GM18499 (cell line): ENCODE measurements around the gene PDXK.

ENCODE experiments used
- ATAC-seq: cut with Tn5 transposase; IDR thresholded peaks from one replicate; pipeline ENCODE4 v1.9.1; 2021; ENCODE audit warnings: moderate number of reproducible peaks; ENCODE audit not compliant: insufficient read depth, unreplicated experiment

PDXK gene

GRCh38 chr21:43739621-43740435 is 20.9 kb downstream of the PDXK start:
- no peak for ATAC-seq

DNA sequence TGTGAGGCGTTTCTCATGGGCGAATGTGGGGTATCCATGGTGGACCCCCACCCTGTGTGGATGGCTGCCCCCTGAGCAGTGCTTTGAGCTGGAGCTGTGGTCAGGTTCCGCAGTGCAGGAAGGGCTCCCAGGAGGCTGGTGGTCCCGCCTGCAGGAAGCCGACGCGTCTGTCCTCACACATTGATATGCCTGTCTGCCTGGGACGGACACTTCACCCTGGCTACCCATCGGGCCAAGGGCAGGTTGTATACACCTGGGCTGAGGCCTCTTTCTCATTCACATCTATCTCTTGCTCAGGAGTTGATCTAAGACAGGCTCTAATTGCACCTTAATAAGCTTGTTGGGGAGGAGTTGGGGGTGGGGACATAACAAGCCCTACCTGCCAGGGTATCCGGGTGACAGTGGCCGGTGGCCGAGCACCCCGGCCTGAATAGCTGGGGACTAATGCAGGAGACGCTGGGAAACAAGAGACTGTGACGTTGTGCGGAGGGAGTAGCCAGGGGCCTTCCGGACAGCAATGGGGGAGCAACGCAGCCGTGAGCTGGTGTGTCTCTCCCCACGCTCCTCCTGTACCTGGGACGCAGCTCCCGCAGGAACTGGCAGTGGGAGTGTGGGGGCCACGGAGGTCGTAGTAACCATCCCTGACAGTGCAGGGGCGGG is 21.7 kb downstream of the PDXK start:
- no peak for ATAC-seq

- no peak for ATAC-seq
Measured at GRCh38 chr21:43741423-43742096, 22.6 kb downstream of the PDXK start.

GRCh38 chr21:43743947-43744346 is 25.0 kb downstream of the PDXK start:
- ATAC-seq, result no peak

- ATAC-seq, result no peak
Measured at GRCh38 chr21:43744725-43745124, 25.8 kb downstream of the PDXK start.

- no peak for ATAC-seq
Measured at GRCh38 chr21:43745772-43746517, 27.0 kb downstream of the PDXK start.

- ATAC-seq, result no peak
Measured at GRCh38 chr21:43748622-43749021, 29.7 kb downstream of the PDXK start.

GRCh38 chr21:43749651-43750262 is 30.8 kb downstream of the PDXK start:
- no peak for ATAC-seq

DNA sequence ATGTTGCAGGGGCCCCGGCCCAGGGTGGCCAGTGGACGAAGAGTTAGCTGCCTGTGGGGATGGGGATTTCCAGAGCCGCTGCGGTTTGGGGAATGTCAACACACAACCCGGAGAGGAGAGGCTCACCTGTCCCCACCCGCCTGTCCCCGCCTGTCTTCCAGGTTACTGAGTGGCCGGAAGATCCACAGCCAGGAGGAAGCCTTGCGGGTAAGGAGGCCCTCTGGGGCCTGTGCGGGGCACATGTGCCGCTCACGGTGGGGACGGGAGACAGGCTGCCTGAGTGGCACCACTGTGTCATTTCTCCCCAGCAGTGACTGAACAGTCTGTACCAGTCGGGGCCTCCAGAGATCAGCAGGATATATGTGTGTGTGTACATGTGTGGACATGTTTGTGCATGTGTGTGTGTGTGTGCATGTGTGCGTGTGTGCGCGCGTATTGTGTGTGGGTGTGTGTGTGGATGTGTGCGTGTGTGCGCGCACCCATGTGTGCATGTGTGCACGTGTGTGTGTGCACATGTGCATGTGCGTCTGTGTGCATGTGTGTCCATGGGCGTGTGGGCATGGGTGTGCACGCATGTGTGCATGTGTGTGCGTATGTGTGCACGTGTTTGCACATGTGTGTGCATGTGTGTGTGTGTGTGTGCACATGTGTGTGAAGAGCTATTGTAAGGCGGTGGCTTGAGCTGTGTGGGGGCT is 31.6 kb downstream of the PDXK start:
- no peak for ATAC-seq

GRCh38 chr21:43751955-43752591 is 33.1 kb downstream of the PDXK start:
- no peak for ATAC-seq

- no peak for ATAC-seq
Measured at GRCh38 chr21:43752758-43753438, 34.0 kb downstream of the PDXK start.

GRCh38 chr21:43753439-43753799 is 34.5 kb downstream of the PDXK start:
- ATAC-seq, result no peak

DNA sequence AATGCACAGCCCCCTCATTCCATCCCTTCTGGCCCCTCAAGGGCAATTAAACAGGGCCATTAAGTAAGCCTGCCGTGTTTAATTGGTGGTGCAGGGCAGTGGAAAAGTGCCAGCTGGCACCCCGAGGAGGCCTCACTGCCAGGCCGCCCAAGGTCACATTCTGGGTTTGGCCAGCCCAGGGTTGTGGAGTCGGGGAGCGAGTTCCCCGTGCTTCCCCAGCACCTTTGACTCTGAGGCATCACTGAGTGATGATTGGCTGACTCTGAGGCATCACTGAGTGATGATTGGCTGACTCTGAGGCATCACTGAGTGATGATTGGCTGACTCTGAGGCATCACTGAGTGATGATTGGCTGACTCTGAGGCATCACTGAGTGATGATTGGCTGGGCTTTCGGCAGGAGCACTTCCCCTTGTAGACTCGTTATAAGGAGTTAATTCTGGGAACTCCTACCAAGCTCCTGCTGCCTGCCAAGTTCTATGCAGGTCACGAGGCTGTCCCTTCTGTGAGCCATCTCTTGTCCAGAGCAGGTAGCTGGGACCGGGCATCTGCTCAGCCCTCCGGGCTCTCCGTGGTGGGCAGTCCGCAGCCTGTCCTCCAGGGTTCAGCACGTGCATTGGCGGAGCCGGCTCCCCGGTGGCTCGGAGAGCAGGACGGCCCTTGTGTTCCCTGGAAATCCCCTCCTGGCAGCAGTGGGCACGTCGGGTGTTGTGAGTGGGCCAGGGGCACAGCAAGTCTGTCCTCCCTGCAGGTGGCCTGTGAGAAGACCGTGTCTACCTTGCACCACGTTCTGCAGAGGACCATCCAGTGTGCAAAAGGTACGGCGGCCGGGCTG is 36.2 kb downstream of the PDXK start:
- ATAC-seq, result no peak

GRCh38 chr21:43755820-43756594 is 37.1 kb downstream of the PDXK start:
- no peak for ATAC-seq

DNA sequence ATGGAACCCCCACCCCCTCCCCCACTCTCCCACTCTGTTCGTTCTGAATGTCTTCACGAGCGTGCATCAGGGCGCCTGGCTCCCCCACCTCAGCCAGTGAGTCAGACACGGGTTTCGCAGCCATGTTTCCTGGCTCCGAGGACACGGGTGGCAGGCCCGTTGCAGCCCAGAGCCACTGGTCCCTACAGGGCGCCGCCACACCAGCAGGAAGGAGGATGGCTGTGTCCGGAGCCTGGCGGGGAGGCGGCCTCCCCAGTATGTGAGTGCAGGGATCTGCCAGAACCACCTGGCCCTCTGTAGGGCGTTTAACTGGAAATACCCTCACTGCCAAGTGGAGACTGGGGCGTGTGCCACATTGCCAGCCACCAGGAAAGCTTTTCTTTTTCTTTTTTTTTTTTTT is 38.7 kb downstream of the PDXK start:
- no peak for ATAC-seq

GRCh38 chr21:43758111-43758641 is 39.2 kb downstream of the PDXK start:
- ATAC-seq, result no peak

GRCh38 chr21:43758811-43759210 is 39.9 kb downstream of the PDXK start:
- ATAC-seq, result no peak
